GM03348 (cell line): Measurements from ENCODE around the gene CEACAM16.
"Not testable (repeated sequence)": the region's sequence is repeated elsewhere in the genome, so short reads cannot be mapped to it uniquely, and the experiment has no call there.

Experiments
- DNase-seq: peaks from one replicate; pipeline ENCODE4 v3.0.0; 2012; ENCODE audit warnings: low spot score

Gene CEACAM16, protein sequence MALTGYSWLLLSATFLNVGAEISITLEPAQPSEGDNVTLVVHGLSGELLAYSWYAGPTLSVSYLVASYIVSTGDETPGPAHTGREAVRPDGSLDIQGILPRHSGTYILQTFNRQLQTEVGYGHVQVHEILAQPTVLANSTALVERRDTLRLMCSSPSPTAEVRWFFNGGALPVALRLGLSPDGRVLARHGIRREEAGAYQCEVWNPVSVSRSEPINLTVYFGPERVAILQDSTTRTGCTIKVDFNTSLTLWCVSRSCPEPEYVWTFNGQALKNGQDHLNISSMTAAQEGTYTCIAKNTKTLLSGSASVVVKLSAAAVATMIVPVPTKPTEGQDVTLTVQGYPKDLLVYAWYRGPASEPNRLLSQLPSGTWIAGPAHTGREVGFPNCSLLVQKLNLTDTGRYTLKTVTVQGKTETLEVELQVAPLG

DNA sequence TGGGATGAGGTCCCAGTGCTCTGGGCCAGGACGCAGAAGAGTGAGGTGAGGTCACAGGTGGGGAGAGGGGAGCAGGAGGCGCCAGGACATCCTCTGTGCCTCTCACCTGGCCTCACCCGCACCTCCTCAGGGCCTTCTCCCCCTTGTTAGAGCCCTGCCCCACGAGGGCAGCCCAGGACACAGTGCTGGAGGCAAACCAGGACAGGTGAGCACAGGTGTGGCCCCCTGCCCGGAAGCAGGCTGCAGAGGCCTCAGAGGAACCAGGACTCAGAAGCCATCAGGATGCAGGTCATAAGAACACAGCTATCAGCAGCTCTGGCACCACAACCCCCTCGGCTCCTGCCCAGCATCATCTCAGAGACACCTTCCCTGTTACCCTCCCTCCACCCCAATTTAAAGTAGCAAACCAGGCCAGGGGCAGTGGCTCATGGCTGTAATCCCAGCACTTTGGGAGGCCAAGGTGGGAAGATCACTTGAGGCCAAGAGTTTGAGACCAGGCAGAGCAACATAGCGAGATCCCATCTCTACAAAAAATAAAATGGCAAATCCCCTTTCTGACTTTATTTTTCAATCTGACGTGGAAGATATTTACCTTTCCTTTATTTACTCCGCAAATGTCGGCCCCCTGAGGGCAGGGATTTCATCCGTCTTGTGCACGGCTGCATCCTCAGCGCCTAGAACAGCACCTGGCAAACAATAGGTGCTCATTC, at the start of gene CEACAM16:
Gene CEACAM16, plus strand, starts transcription at position 660 of the 710 bp plus-strand sequence. CDS start 2,306 bp downstream, outside the sequence.
- no peak for DNase-seq

DNA sequence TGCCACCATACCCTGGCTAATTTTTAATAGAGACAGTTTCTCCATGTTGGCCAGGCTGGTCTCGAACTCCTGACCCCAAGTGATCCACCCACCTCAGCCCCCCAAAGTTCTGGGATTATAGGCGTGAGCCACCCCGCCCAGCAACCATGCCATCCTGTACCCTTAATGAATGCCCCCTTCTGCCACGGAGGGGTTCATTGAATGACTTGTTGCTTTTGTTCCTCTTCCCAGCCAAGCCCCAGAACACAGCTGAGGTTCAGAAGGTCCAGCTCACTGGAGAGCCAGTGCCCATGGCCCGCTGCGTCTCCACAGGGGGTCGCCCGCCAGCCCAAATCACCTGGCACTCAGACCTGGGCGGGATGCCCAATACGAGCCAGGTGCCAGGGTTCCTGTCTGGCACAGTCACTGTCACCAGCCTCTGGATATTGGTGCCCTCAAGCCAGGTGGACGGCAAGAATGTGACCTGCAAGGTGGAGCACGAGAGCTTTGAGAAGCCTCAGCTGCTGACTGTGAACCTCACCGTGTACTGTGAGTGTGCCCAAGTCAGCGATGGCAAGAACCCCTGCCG, 49.3 kb upstream of the CEACAM16 start:
- DNase-seq: no peak

DNA sequence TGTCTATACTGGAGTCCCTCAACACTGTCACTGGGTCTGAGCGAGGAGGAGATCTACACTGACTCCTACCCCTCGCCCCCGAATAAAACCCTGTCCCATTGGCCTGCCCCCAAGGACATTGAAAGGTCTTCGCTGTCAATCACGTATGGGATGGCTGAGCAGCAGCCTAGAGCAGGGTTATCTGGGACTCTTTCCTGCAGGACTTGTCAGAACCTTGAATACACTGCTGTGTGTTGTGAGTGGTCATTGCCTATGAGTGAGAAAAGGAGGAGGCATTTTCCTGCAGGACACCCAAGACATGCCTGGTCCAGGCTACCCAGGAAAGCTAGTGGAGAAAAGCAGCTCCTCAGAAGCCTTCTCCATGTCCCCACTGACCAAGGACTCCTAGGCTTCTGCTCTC, 45.6 kb upstream of the CEACAM16 start:
- no peak for DNase-seq

DNA sequence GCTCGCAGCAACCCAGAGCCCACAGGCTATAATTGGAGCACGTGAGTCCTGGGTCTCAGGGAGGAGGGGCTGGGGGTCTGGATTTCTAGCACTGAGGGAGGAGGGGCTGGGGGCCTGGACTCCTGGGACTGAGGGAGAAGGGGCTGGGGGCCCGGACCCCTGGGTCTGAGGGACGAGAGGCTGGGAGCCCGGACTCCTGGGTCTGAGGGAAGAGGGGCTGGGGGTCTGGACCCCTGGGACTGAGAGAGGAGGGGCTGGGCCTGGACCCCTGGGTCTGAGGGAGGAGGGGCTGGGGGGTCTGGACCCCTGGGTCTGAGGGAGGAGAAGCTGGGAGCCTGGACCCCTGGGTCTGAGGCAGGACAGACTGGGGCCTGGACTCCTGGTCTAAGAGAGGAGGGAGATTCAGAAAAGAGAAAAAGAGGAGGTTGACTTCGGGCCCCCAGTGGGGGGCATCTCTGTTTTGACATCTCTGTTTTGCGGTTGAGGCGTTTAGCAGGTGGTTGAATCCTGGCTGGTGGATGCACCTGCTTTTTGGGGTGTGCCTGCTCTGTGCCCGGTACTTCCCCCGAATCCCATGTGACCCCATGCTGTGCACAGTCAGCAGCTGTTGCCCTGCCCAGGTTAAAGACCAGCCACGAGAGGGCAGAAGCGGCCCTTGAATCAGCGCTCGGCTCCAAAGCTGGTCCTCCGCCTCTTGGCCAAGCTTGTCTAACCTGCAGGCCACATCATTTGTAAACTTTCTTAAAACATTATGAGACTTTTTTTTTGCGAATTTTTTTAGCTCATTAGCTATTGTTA, 44.8 kb upstream of the CEACAM16 start:
- no peak for DNase-seq

DNA sequence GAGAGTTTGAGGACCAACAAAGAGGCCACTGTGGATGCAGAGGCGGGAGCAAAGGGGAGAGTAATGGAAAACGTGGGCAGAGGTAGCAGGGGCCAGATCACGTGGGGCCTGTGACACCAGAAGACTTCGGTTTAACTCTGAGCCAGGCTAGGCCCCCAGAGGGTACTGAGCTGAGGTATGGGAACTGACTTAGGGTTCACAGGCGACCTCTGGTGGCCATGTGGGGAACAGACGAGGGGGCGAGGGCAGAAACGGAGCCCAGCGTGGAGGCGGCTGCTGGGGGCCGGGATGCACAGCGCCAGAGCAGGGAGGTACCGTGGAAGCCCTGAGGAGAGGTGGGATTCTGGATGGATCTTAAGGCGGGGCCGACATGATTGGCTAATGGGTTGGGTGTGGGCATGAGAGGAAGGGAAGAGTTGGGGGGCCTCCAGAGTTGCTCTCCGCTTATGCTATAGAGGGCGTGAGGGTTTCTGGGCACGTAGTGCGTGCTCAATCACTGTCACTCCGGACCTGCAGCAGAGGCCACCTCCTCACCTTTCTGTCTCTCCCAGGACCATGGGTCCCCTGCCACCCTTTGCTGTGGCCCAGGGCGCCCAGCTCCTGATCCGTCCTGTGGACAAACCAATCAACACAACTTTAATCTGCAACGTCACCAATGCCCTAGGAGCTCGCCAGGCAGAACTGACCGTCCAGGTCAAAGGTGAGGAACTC, 41.6 kb upstream of the CEACAM16 start:
- peak; percentile 63 for DNase-seq

DNA sequence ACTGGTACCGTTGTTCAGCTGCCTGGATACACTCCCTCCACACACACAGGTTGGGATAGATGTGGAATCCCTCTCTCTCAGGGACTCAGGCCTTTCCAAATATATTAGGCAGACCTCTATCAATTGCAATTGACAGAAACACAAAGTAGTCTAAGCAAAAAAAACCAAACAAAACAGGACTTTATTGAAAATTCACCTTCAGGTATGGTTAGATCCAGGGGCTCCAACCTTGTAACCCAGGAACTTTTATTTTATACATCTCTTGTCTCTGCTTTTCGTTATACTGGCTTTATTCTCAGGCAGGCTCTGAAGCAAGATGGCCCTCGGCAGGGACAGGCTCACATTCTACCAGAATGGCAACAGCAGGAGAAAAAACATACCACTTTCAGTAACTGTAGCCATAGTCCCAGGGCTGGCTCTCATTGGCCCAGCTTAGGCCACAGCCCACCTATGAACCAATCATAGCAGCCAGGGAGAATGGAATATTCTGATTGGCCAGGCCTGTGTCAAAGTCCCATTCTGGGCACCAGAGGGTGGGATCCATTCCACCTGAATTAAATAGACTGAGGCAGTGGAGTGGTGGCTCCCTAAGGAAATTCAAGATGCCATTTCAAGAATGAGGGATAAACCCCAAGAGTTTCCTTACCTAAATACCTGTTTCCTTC, 40.8 kb upstream of the CEACAM16 start:
- no peak for DNase-seq

DNA sequence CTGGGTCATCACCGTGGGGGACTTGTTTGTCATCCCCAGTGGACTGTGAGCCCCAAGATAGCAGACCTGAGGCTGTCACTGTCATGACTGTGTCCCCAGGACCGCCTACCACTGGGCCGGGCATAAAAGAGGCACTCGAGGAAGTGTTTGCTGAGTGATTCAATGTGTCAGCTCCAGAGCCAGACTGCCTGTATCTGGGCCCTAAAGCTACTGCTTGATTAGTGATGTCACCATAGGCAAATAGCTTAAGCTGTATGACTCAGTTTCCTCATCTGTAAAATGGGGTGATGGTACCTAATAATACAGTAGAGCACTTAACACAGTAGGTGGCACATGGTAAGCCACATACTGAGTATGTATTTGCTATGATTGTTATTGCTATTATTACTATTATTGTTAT, 38.9 kb upstream of the CEACAM16 start:
- no peak for DNase-seq

DNA sequence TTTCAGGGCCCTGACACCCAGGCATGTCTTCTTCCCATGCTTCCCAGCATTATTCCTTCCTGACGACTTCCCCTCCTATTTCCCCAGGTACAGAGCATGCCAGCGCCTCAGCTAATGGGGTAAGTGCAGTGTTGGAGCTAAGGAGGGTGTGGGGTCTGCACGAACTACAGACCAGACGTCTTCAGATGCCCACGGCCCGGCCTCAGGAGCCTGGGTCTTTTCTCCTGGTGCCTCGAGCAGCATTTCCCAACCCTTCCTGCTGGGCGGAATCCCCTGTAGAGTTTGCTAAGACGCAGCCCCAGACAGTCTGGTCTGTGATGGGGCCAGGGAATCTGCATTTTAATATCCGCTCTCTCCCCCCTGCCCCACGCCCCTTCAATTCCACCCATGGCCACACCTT, 37.7 kb upstream of the CEACAM16 start:
- no peak for DNase-seq

DNA sequence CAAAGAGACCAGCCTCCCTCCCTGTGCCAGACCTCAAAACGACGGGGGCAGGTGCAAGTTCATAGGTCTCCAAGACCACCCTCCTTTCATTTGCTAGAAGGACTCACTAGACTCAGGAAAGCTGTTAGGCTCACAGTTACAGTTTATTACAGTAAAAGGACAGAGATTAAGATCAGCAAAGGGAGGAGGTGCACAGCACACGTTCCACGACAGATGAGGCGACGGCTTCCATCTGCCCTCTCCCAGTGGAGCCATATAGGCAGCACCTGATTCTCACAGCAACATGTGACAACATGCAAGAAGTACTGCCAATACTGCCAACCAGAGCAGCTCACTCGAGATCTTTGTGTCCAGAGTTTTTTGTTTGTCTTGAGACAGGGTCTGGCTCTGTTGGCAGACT, 37.0 kb upstream of the CEACAM16 start:
- DNase-seq: no peak

DNA sequence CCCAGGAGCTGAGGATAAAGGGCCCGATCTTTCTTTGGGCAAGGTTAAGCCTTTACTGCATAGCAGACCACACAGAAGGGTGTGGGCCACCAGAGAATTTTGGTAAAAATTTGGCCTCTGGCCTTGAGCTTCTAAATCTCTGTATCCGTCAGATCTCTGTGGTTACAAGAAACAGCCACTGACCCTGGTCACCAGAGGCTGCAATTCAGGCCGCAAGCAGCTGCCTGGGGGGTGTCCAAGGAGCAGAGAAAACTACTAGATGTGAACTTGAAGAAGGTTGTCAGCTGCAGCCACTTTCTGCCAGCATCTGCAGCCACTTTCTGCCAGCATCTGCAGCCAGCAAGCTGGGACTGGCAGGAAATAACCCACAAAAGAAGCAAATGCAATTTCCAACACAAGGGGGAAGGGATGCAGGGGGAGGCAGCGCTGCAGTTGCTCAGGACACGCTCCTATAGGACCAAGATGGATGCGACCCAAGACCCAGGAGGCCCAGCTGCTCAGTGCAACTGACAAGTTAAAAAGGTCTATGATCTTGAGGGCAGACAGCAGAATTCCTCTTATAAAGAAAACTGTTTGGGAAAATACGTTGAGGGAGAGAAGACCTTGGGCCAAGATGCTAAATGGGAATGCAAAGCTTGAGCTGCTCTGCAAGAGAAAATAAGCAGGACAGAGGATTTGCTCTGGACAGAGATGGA, 36.1 kb upstream of the CEACAM16 start:
- peak; percentile 18 for DNase-seq

DNA sequence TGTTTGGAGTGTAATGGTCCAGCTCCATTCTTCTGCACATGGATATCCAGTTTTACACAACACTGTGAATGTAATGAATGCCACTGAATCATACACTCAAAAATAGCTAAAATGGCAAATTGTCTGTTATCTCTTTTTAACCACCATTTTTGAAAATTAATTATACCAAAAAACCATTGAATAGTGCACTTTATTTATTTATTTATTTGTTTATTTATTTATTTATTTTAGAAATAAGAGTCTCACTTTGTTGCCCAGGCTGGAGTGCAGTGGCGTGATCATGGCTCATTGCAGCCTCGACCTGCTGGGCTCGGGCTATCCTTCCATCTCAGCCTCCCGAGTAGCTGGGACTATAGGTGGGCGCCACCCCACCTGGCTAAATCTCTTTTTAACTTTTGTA, 35.0 kb upstream of the CEACAM16 start:
- no peak for DNase-seq

DNA sequence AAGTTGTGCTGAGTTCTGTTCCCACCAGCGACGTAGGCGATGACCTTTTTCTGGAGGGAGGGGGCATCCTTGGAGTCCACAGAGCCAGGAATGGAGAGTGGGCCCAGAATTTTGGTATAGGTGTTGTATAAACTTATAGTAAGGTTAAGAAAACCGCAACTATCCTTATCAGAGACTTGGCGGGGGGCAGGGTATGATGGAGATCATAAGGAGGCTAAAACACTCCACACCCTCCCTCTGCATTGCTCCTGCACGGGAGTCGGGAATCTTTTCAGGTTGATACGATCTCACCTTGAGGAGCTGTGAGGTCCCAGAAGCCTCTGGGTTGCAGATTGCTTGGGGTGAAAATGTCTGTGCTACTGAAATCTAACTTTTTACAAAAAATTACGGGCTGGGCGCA, 34.0 kb upstream of the CEACAM16 start:
- DNase-seq: no peak

DNA sequence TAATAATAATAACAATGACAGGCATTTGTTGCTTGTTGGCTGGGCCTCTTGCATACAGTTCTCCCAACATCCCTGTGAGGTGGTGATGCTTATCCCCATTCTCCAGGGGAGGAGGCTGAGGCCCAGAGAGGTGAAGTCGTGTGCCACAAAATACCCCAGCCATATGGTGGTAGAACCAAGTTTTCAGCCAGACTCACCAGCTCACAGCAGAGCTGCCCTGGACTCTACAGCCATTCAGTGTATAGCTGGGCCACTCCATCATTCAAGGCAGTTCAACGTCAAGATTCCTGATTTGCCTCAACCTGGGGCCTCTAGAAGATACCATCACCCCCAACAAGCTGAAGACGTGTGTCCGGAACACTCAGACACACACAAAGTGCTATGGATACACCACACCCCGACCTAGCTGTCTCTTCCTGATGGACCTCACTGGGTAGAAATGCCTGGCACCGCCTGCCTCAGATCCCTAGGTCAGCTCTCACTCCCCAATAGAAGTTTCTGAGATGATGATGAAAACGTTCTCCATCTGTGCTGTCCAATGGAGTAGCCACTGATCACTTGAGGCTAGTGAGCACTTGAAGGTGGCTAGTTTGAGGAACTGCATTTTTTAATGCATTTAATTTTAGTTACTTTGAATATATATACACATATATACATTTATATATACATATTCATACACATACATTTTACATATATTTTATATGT, 31.9 kb upstream of the CEACAM16 start:
- no peak for DNase-seq

DNA sequence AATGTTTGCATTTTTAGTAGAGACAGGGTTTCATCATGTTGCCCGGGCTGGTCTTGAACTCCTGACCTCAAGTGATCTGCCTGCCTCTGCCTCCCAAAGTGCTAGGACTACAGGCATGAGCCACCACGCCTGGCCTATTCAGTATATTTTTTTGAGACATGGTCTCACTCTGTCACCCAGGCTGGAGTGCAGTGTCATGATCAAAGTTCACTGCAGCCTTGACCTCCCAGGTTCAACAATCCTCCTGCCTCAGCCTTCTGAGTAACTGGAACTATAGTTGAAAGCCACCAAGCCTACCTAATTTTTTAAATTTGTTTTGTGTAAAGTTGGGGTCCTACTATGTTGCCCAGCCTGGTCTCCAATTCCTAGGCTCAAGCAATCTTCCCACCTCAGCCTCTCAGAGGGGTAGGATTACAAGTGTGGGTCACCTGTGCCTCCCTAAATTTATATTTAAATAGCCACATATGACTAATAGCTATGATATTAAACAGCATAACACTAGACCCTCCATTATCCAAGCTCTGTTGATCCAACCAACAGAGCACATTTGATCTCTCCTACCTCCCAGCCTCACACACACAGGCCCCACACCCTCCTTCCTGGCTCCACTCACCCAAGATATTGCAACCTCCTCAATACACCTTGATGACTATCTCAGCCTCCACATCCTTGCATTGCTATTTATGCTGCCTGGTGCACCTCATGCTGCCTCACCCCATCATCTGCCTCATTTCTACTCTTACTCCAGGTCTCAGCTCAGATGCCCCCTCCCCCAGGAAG, 29.8 kb upstream of the CEACAM16 start:
- no peak for DNase-seq

DNA sequence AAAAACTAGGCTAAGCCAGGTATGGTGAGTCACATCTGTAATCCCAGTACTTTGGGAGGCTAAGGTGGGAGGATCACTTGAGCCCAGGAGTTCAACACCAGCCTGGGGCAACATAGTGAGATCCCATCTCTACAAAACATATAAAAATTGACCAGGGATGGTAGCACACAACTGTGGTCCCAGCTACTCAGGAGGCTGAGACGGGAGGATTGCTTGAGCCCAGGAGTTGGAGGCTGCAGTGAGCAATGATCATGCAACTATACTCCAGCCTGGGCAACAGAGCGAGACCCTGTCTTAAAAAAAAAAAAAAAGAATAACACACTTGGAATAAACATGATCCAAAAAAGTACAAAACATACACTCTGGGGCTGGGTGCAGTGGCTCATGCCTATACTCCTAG, 28.9 kb upstream of the CEACAM16 start:
- not testable (repeated sequence) for DNase-seq

DNA sequence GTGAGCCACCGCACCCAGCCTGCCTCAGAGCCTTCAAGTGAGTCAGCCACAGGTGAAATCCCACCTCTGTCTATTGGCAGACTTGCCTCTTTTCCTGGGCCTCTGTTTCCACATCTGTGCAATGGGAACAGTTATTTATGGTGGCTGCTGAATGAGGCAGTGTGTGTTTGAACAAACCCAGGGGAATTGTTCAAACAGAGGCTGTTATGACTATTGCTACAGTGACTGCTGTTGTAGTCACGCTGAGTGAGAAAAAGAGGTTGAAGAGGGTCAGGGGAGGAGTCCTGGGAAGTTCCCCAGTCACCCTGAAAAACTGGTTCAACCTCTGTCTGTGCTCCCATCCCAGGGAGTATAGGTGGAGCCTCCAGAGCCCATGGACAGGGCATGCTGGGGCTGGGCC, 27.6 kb upstream of the CEACAM16 start, which contains the start of gene CEACAM19:
Gene CEACAM19, plus strand, starts transcription at position 83 of the 400 bp plus-strand sequence. CDS start 450 bp downstream, outside the sequence.
- no peak for DNase-seq

DNA sequence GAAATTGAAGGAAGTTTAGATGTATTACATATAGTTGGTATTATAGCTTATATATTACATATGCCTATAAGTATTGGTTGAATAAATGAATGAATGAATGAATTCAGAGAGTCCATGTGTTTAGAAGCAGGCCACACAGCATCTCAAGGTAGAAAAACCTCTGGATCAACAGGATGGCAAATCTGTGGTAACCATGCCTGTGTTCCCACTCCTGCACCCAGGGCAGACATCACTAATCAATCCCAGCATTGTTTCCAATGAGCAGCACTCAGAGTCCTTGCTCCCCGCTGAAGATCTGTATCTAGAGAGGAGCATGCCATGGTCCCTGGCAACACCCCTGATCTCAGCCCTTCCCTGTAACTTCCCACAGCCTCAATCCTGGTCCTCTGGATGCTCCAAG, 26.7 kb upstream of the CEACAM16 start:
- DNase-seq: no peak

DNA sequence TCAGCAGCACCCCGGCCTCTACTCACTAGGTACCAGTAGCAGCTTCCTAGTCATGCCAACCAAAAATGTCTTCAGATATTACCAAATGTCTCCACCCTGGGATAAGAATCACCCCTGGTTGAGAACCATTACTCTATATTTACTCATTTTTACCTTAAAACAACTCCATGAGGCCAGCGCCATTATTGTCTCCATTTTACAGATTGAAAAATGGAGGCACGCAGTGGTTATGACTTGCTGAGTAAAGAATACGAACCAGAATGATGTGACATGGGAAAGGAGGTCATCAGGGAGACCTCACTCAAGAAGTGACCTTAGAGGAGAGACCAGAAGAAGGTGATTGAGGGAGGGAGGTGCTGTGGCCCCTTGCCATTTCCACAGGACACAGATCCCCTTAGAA, 25.4 kb upstream of the CEACAM16 start:
- DNase-seq: no peak

DNA sequence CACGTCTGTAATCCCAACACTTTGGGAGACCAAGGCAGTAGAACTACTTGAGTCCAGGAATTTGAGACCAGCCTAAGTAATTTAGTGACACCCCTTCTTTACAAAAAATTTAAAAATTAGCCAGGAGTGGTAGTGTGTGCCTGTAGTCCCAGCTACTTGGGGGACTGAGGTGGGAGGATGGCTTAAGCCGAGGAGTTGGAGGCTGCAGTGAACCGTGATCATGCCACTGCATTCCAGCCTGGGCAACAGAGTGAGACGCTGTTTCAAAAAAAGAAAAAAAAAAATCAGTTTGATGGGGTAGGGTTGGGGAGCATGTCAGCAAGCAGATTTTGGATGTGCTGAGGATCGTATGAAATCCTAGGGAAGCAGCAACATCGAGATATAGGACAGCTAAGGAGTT, 23.4 kb upstream of the CEACAM16 start:
- DNase-seq: no peak
